ENCODE results near the gene LRRC32. TPM values are rescaled to one million over a fixed set of nuclear protein-coding genes. Genes with fewer than 3 reads are reported as not detected.

LRRC32 gene
- total RNA-seq, 1 donor from 2014 or later, result 33.5 TPM

- DNase-seq (ENCODE audit: low spot score), result no peak
- intact Hi-C loops (cut with DNase I), result no loop called here
Measured at GRCh38 chr11:76667271-76667818, 3.2 kb downstream of the LRRC32 start.

- intact Hi-C loops (cut with DNase I), result no loop called here
- DNase-seq (ENCODE audit: low spot score), result no peak
Measured at GRCh38 chr11:76666830-76667229, 3.7 kb downstream of the LRRC32 start.

DNA sequence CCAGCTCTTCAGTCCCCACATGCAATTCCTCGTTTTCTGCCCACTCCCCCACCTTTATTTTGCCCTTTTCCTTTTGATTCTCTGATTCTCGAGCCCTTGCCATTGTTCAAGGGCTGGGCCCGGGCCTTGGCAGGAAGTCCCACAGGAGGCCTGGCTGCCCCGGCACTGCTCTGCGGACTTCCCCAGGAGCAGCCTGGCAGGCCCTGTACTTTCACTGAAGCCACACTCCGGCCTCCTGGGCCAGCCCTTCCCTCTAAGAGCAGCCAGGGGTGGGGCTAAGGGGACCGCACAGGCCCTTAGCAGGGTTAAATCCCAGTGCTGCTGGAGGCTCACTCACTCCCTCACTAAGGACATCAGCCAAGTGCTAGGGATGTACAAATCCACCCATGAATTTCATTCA is 4.1 kb downstream of the LRRC32 start:
- intact Hi-C loops (cut with DNase I), result no loop called here
- DNase-seq (ENCODE audit: low spot score), result no peak

DNA sequence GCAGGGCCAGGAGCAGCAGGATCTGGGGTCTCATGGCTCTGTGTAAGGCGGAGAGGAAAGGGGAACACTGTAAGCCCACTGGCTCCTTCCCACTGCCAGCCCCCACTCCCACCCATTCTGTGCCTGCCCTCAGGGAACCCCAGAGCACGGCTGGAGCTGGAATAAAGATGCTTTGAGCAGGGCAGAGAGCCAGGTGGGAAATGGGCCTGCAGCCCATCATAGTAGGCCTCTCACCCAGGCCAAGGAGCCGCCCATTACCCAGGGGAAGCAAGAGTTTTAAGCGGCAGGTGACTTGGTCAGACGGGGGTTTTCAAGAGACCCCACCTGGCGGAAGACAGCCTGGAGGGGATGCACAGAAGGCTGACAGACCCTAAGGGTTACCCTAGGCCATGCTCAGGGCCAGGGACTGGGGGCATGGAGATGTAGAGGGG is 4.6 kb downstream of the LRRC32 start:
- DNase-seq (ENCODE audit: low spot score), result no peak
- intact Hi-C loops (cut with DNase I), result no loop called here

GRCh38 chr11:76665172-76665571 is 5.4 kb downstream of the LRRC32 start:
- intact Hi-C loops (cut with DNase I), result no loop called here
- DNase-seq (ENCODE audit: low spot score), result no peak

- no peak for DNase-seq (ENCODE audit: low spot score)
- intact Hi-C loops (cut with DNase I), result no loop called here
Measured at GRCh38 chr11:76664578-76665061, 5.9 kb downstream of the LRRC32 start.

DNA sequence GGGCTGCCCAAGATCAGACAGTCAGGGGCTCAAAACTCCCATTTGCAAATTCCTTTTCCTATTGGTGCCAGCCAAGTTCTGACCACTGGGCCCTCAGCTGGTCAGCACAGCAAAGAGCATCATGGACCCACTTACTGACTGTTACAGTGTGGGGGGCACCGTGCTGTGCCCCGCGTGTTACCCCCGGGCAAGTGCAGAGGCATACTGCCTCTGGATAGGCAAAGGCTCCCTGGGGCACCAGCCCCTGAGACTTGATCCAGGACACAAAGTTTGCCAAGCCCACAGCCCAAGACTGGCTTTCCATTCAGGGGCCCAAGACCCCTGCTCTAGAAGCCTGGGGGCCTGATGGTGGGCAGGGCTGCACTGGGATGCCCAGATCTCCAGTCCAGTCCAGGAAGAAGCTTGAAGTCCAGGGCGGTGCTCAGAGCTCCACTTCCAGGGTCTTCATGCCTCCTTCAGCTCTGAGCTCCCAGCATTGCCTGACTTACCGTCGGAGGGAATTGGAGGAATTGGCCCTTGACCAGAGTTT is 6.6 kb downstream of the LRRC32 start:
- DNase-seq (ENCODE audit: low spot score), result no peak
- intact Hi-C loops (cut with DNase I), result no loop called here

DNA sequence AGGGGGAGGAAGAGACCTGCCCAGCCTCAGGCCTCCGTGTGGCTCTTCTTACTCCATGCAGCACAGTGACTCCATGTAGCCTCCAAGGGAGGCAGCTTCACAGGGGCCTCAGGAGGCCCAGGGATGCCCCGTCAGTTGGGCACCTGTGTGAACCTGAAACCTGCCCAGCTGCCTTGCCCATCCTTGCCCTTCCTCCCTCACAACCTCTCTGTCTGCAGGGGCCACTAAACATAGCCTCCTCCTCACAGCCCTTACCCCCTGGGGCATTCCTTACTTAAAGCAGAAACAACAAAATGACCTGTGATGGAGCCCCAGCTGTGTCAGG is 7.1 kb downstream of the LRRC32 start:
- no peak for DNase-seq (ENCODE audit: low spot score)
- intact Hi-C loops (cut with DNase I), result no loop called here

DNA sequence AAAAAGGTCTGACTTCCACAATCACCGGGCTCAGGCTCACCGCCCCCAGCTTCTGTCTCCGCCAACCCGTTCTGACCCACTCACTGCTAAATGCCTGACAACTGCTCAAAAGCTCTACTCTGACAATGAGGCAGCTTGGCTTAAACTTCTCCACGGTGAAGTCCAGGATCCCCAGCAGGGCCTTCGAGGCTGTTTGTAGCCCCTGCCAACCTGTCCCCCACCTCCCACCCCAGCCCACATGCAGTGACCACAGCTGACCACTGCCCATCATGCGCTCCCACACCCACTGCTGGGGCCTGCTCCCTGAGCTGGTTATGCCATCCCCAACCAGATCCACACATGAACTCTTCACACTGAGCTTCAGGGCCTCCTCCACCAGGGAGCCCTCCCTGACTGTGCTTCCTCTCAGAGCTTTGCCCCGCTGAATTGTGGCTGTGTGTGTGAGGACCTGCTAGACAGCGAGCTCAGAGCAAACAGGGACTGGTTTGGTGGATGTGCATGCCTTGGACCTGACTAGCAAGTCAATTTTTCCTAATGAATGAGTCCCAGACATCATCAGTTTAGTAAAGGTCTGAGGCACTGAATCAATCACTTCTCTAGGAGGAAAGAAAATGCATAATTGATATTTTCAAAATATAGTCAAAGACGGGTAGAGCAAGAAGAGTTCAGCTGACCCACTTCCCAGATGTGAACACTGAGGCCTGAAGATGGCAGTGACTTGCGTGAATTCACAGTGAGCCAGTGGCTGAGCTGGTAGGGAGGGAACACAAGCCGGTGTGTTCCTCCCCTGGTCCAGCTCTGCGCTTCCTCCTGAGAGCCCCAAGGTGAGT is 7.7 kb downstream of the LRRC32 start:
- intact Hi-C loops (cut with DNase I), result no loop called here
- no peak for DNase-seq (ENCODE audit: low spot score)

DNA sequence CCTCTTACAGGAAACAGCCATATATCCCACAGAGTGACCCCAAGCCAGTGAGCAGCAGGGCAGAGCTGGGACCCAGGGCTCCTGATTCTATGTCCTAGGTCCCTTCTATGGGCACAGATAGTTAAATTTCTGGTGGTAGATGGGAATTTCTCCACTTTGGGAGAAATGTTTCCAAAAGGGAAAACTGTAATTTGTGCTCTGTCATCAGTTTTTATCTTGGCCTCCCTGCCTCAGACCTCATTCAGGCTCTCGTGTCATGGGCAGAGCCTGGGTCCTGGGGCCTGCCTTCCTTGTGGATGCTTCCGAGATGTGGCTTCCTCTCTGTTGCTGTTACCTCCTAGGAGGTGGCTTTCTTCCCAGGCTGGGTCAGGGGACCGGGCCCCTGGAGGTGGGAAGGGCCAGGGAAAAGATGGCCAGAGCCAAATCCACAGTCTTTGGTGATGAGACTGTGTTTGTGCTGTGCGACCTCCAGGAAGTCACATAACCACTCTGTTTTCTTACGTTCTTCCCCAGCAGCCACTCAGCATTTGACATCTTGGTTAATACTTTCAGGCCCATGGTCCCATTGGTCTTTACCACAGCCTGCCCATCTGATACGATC is 8.6 kb downstream of the LRRC32 start:
- DNase-seq (ENCODE audit: low spot score), result no peak
- intact Hi-C loops (cut with DNase I), result no loop called here

- no peak for DNase-seq (ENCODE audit: low spot score)
- intact Hi-C loops (cut with DNase I), result no loop called here
Measured at GRCh38 chr11:76661306-76661751, 9.2 kb downstream of the LRRC32 start.

GRCh38 chr11:76660533-76661305 is 9.8 kb downstream of the LRRC32 start:
- intact Hi-C loops (cut with DNase I), result no loop called here
- DNase-seq (ENCODE audit: low spot score), result no peak

DNA sequence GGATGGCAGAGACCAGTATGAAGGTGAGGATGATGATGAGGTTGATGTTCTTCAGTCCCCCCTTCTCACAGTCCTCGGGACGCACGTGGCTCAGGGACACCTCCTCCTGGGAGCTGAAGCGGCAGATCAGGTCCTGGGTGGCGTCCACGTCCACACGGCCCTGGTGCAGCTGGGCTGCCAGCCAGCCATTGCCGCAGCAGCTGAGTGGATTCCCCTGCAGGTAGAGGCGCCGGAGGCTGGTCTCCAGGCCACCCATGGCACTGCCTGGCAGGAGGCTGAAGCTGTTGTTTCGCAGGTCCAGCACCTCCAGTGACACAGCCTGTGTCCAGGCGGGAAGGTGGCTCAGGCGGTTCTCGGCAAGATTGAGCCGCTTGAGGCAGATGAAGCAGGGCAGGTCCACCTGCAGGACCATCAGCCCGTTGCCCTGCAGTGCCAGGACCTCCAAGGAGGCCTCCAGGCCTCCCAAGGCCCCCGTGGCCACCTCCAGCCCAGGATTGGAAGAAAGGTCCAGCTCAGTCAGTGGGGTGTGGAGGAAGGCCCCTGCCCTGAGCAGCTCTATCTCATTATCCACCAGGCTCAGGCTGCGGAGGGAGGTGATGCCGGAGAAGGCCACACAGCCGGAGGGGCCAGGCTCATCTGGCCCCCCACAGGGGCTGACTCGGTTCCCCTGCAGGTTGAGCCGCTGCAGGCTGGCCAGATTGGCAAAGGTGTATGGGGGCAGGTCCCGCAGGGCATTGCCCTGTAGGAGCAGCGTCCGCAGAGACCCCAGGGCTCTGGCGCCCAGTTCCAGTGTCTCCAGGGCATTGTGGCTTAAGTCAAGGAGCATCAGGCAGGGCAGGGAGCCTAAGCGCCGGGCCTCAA is 10.6 kb downstream of the LRRC32 start:
- intact Hi-C loops (cut with DNase I), result no loop called here

DNA sequence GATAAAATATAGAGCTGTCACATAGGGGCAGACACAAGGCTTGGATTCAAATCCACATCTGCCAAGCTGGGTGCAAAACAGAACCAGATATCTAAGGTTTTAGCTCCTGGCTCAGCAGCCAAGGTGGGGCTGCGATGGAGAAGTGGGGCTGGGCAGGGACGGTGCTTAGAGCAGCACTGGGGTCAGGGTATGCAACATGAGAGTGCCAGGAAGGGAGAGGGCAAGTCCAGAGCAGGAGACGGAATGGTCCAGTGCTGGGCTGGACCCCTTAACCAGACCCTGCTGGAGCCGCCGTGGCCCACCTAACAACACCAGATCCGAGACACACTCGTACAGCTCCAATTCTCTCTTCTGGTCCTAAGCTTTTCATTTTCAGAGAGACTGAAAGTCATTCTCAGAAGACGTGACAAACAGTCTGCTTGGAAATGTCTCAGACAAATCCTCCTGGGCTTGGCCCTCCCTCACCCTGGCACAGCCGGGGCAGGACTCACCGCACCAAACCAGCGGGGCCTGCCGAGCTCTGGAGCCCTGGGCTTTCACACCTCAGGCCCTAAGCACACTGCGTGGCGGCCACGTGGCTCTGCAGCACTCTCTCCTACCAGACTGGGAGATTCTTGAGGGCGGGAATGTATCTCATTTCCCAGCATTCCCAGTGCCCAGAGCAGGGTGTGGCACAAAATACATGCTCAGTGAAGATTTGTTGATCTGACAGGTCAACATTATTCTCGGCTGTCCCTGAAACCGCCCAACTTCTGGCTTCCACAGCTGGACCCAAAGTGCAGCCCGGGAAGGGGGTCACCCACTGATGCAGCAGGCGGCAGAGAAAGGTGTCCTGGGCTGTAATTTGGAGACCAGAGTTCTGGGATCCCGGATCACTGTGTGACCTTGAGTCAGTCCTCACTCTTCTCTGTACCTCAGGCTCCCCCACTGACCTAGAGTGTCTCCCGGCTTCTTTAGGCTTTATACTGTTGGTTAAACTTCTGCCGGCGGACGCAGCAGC is 11.6 kb downstream of the LRRC32 start:
- intact Hi-C loops (cut with DNase I), result no loop called here
- DNase-seq (ENCODE audit: low spot score), result peak; percentile 53

More for the DNA sequence above, 10.6 kb downstream of the LRRC32 start:
- peak; percentile 68 for DNase-seq (ENCODE audit: low spot score)

DNA sequence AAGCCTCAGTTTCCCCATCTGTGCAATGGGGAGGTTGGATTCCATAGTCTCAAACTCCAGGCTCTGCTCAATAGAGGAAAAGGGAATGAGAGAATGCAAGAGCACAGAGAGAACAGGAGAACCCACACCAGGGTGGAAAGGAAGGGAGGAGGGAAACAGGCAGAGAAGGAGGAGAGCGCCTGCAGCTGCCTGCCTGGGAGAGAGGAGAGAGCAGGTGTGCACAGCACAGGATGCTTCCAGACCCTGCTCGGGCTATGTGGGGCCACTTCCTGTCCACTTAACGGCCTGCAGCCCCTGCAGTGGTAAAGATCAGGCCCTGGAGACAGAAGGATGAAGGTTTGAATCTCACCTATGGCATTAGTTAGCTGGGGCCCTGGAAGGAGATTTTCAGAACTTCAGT is 12.3 kb downstream of the LRRC32 start:
- intact Hi-C loops (cut with DNase I), result no loop called here
- peak; percentile 20 for DNase-seq (ENCODE audit: low spot score)

DNA sequence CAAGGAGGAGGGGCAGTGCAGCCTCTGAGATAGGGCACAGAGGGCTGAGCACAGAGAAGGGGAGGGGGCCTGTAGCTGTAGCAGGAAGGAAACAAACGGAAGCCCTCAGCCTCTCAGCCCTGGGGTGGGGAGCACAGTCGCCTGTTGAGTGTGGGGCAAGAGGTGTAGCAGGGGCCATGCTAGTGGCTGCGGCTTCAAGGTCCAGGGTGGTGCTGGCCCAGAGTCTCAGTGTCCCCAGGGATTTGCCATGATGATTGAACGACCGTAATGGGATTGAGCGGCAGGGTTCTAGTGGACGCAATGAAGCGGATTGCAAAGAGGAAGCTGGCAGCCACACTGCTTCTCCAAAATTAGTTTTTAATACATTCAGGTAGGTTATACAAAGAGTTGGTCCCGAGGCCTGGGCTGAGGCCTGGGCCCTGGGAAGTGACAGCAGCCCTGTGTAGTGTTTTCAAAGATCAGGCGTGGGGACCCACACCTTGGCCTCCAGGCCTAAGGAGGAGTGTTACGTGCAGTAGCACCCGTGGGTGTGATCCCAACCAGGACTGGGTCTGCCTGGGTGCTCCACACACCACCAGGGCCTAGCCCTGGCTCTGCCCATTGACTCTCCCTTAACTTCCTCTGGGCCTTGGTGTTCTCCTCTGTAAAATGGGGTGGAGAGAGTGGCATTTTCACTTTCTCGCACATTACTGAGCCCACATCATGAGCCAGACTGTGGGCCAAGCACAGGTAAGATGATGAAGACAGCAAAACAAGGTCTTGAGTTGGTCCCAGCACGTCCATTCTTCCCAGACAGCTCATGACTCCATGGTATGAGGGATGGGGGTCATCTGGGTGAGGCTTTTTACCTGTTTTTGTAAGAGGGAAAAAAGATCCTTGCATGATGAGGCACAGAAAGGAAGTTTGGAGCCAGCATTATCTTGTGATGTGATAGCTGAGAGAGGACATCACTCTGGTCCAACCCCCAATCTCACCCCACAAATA is 13.1 kb downstream of the LRRC32 start:
- DNase-seq (ENCODE audit: low spot score), result peak; percentile 63

More for the DNA sequence above, 13.1 kb downstream of the LRRC32 start:
- intact Hi-C loops (cut with DNase I), result no loop called here

All from cardiac septum (tissue), 1 donor.